Stimulated activated CD4-positive, alpha-beta T cell treated with anti-CD3 and anti-CD28 coated beads, Interleukin-1b, Interleukin-23, amount 100 ng/mL, for 48 hours (primary cell): Measurements from ENCODE around the gene JARID2.
"Not testable (repeated sequence)": the region's sequence is repeated elsewhere in the genome, so short reads cannot be mapped to it uniquely, and the experiment has no call there.

Experiments
- DNase-seq: peaks from one replicate; pipeline ENCODE4 v3.0.0-alpha.2; 2020

The JARID2 gene

DNA sequence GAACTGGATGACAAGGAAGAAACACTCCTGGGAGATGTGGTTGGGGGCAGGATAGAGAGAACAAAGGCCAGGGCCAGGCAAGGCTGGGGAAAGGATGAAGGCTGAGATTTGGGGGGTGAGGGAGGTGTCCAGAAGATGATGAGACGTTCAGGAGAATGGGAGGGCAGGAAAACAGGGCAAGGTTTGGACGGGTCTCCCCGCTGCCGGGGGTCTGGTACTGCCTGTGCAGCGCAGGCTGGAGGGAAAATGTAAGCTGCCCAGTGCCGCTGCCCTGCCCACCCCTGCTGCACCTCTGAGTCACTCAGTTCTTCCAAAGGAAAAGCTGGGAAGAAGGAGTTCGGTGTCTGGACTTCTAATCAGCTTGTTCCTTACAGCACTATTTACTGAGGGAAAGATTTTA lies 286.1 kb downstream of the JARID2 start:
- DNase-seq, result no peak

DNA sequence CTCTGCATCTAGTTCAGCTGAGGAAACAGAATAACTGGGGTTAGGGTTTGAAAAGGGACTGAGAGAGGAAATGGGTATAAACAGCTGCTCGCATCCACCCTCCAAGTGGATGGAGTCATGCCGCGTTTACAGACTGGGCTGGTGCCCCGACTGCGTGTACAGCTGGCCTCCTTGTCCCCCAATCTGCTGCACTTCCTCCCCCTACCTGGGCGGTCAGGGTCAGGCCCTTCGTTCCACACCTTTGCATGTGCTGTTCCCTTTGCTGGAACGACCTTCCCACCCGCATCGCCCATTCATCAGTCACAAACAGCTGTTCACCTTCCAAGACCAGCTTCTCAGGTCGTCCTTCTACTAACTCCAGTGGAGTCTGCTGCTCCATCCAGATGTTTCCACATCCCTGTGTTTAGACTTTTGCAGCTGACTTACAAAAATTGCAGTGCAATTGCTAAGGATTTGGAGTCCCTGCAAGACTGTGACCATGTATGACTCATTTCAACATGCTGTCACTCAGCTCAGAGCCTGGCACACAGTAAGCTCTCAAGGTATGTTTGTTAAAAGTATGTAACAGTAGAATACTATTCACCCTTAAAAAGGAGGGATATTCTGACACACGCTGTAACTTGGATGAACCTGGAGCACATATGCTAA lies 287.6 kb downstream of the JARID2 start:
- no peak for DNase-seq

DNA sequence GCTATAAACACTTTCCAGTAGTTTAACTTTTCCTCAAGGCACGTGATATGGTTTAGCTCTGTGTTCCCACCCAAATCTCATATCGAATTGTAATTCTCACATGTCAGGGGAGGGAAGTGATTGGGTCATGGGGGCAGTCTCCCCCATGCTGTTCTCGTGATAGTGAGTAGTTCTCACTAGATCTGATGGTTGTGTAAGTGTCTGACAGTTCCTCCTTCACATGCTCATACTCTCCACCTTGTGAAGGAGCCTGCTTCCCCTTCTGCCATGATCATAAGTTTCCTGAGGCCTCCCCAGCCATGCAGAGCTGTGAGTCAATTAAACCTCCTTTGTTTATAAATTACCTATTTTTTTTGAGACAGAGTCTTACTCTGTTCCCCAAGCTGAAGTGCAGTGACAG lies 289.1 kb downstream of the JARID2 start:
- no peak for DNase-seq

DNA sequence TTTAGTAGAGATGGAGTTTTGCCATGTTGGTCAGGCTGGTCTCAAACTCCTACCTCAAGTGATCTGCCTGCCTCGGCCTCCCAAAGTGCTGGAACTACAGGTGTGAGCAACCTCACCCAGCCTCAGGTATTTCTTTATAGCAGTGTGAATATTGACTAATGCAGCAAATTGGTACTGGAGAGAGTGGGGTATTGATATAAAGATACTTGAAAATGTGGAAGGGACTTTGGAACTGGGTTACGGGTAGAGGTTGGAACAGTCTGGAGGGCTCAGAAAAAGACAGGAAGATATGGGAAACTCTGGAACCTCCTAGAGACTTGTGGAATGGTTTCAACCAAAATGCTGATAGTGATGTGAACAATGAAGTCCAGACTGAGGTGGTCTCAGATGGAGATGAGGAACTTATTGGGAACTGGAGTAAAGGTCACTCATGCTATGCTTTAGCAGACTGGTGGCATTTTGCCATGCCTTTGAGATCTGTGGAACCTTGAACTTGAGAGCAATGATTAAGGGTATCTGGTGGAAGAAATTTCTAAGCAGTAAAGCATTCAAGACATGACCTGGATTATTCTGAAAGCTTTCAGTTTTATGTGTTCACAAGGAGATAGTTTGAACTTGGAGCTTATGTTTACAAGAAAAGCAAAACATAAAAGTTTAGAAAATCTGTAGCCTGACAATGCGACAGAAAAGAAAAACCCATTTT lies 289.8 kb downstream of the JARID2 start:
- DNase-seq, result no peak

DNA sequence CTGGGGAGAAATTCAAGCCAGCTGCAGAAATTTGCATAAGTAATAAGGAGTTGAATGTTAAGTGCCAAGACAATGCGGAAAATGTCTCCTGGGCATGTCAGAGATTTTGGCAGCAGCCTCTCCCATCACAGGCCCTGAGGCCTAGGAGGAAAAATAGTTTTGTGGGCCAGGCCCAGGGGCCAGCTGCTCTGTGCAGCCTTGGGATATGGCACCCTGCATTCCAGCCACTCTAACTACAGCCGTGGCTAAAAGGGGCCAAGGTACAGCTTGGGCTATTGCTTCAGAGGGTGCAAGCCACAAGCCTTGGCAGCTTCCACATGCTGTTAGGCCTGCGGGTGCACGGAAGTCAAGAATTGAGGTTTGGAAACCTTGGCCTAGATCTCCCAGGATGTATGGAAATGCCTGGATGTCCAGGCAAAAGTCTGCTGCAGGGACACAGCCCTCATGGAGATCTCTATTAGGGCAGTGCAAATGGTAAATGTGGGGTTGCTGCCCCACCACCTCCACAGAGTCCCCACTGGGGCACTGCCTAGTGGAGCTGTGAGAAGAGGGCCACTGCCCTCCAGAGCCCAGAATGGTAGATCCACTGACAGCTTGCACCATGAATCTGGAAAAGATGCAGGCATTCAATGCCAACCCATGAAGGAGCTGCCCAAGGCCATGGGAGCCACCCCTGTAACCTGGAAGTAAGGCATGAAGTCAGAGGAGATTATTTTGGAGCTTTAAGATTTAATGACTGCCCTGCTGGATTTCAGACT lies 290.5 kb downstream of the JARID2 start:
- no peak for DNase-seq

DNA sequence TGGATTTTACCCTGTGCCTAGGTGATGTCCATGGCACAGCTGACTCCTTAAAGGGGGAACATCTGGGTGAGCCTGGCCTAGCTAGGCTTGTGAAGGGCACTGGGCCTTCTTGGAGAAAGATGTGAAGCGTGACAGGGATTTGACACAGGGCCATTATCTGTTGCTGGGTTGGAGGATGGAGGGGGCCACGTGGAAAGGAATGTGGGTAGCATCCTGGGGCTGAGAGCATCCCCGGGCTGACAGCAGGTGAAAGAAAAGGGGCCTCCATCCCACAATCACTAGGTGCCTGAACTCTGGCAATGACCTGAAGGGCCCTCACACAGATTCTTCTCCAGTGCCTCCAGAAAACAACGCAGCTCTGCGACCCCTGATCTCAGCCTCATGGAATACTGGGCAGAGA lies 292.2 kb downstream of the JARID2 start:
- no peak for DNase-seq

DNA sequence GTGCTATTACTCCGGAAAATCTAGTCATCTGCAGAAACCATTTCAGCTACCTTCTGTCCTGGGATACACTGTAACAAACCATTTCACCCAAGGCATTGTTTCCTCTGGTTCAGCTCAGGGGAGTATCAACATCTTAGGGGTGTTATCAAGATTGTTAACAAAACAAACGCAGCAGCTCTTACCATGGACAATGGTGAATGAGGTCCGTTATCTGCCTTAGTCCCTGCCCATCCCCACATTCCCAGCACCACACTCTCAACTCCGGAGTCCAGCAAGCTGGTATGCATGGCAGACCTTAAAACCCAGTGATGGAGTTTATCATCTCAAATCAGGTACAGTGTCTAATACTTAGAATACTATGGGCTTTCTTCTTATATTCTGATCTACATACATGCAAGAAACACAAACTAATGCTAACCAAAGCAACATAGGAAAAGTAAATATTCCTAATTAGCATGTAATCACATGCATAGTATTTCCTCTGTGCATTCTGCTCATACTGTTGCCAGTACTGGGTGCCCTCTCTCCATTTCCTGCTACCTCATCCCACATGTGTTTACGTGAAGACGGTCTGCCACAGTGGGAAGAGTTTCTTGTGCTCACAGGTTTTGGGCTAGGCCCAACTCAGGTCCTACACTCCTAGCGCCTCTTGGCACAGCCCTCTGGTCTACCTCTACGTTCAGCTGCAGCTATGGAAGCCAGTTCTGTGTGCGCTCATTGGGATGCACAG lies 293.1 kb downstream of the JARID2 start:
- no peak for DNase-seq

DNA sequence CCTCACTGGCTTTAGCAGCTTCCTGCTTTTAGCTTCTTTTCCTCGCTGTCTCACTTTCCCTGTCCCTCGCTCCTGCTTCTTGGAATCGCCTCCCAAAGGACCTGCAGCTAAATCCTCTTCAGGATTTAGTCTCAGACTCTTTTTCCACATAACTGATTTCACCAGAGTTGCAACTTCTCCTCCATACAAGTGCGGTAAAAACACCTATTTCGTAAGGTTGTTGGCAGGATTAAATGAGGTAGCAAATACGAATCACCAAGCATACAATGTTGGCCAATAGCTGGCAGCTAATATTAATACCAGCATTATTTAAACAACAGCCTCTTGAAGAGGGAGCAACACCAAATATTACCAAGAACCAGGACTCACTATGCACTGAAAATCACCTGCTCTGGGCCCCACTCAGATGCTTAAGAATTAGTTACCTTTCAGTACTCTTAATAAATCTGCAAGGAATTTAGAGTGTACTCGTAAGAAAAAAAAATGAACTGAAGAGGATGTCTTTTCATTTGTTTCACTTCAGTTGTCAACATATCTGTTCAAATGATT lies 293.9 kb downstream of the JARID2 start:
- no peak for DNase-seq

DNA sequence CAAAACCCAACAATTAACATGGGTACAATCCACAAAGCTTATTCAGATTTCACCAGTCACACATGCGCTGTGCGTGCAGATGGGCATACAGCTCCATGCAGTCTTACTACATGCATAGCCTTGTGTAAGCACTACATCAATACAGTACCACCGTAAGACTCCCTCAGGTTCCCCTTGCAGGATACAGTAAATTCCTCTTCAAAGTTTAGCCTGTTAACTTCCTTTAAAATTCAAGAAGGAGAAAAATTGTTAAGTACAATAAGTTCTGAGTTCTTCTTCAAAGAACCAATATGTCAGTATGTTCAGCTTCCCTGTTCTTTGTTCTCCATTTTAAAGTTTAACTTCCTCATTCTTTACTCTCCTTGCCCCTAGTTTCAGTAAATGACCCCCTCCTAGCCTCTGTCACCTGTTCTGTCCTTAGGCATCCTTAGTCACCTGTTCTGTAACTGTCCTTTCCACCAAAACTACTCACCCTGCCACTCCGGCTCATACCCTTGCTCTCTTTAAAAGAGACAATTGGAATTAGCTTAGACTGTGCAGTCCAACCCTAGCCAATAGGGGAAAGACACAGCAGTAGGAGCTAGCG lies 297.6 kb downstream of the JARID2 start:
- not testable (repeated sequence) for DNase-seq

DNA sequence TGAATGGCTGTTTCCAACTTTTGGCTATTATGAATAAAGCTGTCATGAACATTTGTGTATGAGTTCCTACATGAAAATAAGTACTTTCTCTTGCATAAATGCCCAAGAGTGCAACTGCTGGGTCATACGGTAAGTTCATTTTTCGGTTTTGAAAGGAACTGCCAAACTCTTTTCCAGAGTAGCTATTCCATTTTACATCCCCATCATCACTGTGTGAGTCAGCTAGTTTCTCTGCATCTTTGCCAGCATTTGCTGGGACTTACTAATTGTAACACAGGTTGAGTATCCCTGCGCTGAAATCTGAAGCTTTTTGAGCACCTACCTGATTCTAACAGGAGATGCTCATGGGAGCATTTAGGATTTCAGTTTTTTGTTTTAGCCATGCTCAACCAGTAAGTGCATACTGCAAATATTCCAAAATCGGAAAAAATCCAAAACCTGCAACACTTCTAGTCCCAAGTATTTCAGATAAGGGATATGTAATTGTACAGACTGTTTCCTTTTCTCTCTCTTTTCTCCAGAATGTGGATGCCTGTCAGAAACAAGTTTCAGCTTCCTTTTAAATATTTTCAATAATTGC lies 298.5 kb downstream of the JARID2 start:
- no peak for DNase-seq

DNA sequence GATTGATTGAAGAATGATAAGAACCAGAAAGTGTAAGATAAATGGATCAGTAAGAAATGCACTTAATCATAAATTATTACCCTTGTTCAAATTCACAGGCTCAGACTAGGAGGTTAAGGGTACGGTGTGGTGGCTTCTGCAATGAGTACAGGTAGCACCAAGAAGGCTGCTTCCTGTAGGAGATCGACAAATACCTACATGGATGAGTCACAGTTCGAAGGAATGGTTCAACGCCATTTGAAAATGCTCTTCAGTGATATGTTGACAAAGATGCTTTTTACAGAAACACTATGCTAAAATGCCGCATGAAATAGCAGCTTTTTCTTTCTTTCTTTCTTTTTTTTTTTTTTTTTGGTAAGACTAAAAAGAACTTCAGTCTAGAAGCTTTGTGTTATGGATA lies 300.7 kb downstream of the JARID2 start:
- DNase-seq, result no peak

DNA sequence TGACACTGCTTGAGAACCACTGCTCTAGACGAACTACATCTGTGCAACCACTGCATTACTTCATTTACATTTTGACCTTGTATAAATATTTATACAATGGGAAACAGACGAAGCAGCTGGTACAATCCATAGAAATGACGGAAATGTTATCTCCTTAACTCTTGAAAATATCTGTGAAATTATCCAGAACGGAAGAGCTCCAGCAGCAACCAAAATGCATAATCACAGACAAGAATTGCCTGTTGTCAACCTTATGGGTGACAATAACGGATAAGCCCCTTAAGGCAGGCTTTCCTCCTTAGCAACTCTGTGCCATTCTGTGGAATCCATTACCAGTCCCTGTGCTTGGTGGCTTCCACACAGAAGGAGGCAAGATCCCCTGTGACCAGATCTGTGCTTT lies 301.5 kb downstream of the JARID2 start:
- DNase-seq, result no peak

DNA sequence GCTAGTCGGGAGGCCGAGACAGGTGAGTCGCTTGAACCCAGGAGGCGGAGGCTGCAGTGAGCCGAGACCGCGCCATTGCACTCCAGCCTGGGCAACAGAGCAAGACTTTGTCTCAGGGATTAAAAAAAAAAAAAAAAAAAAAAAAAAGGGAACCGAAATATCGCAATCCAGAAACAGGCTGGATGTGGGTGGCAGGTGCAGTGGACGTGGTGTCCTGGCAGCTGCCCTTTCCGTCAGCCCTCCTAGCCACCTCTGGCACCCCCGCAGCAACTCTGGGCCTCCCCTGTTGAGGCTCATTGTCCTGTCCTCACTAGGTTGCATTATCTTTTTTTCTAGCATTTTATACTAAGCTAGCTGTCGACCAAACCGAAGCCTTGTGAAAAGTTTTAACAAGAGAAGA lies 303.5 kb downstream of the JARID2 start:
- DNase-seq, result no peak

DNA sequence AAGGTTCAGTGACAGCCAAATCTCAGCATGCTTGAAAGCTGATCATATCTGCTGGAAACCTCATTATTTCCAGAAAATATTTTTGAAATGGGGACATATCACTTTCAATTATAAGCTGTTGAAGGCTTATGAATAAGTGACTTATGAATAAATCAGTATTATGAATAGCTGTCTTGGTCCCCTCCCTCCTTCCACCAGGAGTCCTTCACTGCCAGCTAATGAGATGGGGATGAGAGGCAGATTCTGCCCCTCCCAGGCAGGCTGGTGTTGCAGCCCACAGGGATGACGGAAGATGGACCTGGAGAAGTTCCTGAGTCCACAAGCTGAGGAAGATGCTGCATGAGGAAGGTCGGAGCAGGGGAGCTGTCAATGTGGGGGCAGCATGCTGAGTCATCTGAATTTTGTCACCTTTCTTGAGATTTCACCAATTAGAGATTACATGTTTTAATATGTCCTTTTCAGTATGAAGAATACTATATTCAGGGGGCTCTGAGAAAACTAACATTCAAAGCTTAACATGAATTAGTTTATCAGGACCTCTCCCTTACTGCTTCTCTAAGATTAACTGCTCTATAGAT lies 304.8 kb downstream of the JARID2 start:
- DNase-seq, result no peak

DNA sequence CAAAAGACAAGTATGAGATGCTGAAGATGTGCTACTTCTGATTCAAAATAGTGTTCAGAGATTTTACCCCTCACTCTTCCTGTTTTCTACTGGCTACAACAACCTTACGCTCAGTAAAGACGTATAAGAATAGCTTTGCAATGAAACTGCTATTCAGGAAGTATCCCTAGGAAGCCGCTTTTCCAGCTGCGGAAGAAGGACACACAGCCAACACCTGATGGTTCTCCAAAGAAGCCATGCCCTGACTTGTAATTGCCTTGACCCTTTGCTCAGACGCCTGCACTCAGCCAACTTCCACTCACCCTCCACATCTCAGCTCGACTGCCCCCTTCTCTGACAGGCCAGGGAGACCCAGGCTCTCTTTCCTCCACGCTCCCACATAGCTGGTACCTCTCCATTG lies 305.4 kb downstream of the JARID2 start:
- no peak for DNase-seq

DNA sequence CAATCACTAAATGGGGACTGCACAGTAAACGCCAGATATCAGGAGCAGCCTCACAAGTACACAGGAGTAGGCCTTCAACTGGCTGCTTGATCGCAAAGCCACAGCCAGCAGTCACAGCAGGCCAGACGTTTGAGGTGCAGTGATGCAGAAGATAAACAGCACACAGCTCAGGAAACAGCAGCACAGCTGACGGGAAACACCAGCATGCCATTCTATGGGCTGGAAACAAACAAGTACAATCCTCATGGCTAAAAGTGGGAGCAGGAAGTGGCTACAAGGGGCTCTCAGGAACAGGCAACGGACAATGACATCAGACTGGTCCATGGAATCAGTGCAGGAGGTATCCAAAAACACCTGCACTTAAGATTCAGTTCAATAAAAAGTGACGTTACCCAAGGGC lies 305.9 kb downstream of the JARID2 start:
- no peak for DNase-seq

DNA sequence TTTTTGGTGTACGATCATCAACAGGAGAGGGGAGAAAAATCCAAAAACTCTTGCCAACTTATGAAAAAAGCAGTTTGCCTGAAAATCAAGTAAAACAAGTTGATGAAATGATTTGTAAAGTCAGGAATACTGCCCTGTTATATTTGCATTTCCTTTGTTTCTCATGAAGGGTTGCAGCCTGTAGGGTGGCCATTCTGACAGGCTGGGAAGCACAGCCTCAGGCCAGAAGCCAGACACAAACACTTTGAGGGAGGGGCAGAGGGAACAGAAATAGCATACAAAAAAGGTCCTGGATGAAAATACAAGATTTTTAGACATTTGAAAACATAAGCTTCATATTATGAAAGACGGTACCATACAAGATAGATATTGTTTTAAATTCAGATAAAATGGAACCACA lies 307.2 kb downstream of the JARID2 start:
- DNase-seq, result no peak

DNA sequence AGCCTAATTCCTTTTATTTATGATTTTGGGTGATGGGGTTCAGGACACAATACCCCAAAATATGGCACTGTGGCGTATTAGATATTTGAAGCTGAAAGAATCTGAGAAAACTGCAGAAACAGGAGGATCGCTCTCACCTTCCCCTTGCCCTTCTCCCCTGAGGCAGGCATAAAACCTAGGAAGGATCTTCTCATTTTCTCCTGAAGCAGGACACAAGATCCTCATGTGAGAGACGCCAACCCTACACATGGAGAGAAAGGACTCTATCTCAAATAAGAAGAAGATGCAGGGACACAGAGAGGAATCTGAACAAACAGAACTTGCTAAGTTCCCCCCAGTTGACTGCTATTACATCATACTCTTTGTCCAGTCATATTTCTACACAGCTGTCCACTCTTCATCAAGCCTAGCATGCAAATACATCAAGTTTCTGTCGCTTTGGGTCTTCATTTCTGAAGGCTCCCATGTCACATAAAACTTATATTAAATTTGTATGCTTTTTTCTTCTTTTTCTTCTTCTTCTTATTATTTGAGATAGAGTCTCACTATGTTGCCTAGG lies 307.9 kb downstream of the JARID2 start:
- no peak for DNase-seq

DNA sequence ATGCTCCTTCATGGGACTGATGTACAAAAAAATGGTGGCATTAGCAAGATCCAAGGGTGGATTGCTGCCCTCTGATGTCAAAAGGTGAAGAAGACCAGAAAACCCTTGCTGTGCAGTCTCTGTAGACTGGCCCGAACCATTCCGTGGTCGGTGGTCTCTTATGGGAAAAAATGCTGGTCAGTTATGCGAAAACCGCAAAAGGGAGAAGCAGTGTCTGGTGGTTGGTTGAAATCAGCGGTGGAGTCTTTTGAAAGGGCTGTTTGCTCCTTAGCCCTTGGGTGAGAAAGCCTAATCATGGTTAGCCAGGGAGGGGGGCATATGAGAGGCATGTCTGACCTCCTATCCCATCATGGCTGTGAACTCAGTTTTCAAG lies 308.8 kb downstream of the JARID2 start:
- DNase-seq, result no peak

DNA sequence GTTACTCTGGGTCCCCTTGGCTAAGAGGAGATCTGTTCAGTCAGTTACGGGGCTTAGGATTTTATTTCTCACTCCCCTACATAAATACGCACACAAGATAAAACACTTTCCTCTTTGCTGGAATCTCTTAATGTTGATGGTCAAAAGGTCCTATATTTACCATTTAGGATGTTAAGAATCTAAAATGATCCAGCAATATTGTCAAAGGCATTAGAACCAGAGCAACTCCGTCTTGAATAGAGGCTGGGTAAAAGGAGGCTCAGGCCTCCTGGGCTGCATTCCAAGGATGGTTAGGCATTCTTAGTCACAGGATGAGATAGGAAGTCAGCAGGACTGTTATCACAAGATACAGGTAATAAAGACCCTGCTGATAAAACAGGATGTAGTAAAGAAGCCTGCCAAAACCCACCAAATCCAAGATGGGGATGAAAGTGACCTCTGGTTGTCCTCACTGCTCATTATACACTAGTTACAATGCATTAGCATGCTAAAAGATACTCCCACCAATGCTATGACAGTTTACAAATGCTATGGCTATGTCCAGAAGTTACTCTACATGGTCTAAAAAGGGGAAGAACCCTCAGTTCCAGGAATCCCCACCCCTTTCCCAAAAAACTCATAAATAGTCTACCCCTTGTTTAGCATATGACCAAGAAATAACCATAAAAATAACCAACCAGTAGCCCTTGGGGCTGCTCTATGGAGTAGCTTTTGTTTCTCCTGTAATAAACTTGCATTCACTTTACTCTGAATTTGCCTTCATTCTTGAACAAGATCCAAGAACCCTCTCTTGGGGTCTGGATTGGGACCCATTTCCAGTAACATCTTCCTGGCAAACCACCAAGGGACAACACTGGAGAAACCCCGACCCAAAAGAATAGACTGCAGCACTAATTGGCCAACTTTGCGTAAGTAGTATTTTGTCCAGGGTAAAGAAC lies 309.5 kb downstream of the JARID2 start:
- DNase-seq, result no peak

DNA sequence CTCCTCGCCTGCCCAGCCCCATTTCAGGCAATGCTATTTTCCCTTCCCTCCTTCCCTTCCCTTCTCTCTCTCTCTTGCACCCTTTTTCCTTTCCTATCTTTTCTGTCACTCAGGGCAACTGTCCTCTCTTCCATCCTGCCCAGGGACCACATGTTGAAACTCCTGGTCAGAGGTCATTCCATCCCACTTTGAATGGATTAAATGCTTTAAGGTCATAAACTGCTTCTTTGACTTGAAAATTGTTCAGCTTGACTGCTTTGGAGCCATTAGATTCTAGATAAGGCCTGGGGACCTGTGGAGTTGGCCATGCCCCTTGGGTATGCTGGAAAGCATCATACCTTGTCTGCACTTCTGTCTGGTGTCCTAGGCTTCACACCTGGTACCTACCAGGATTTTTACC lies 310.8 kb downstream of the JARID2 start:
- no peak for DNase-seq
